GM12865 (cell line): Measurements from ENCODE around the gene CFAP157.
"Not testable (repeated sequence)": the region's sequence is repeated elsewhere in the genome, so short reads cannot be mapped to it uniquely, and the experiment has no call there.

Experiments used
- DNase-seq: peaks from one replicate; pipeline ENCODE4 v3.0.0; 2010; ENCODE audit warnings: low read depth
- H3K4me3 ChIP-seq: 2 replicates; pipeline ENCODE4 v1.5.1; 2011; ENCODE audit warnings: mild to moderate bottlenecking, low read depth, low read length, control low read depth
- CTCF ChIP-seq: IDR thresholded peaks from 2 replicates; pipeline ENCODE4 v1.5.1; 2011; ENCODE audit warnings: low read length, control low read depth, low read depth, inconsistent platforms; ENCODE audit not compliant: insufficient read depth; ENCODE audit errors: missing control alignments

Gene CFAP157

GRCh38 chr9:127753622-127754021 lies 46.8 kb downstream of the CFAP157 start:
- DNase-seq = no peak
- no peak overlapping the region for H3K4me3 ChIP-seq
- no peak for TF ChIP-seq CTCF

- no peak for DNase-seq
- H3K4me3 ChIP-seq = no peak overlapping the region
- no peak for TF ChIP-seq CTCF
These were observed 47.6 kb downstream of the CFAP157 start for GRCh38 chr9:127754099-127755060.

GRCh38 chr9:127755061-127756060 lies 48.6 kb downstream of the CFAP157 start:
- no peak for TF ChIP-seq CTCF
- H3K4me3 ChIP-seq = no peak overlapping the region
- no peak for DNase-seq

GRCh38 chr9:127756233-127756632 lies 49.4 kb downstream of the CFAP157 start:
- TF ChIP-seq CTCF = no peak
- DNase-seq = no peak
- H3K4me3 ChIP-seq = no peak overlapping the region

- not testable (repeated sequence) for H3K4me3 ChIP-seq, DNase-seq
These were observed 50.0 kb downstream of the CFAP157 start for GRCh38 chr9:127756776-127757175.

GRCh38 chr9:127758843-127759242 lies 52.1 kb downstream of the CFAP157 start:
- TF ChIP-seq CTCF = no peak
- H3K4me3 ChIP-seq = no peak overlapping the region
- DNase-seq = no peak

GRCh38 chr9:127761061-127761460 lies 54.3 kb downstream of the CFAP157 start:
- no peak for DNase-seq
- no peak overlapping the region for H3K4me3 ChIP-seq
- TF ChIP-seq CTCF = no peak
